Superior temporal gyrus (tissue), 1 donor: ENCODE measurements around the gene PLCH1.

Source experiments
- DNase-seq: peaks from one replicate; pipeline ENCODE4 v3.0.0-alpha.2; 2016; ENCODE audit errors: extremely low spot score

PLCH1 gene

DNA sequence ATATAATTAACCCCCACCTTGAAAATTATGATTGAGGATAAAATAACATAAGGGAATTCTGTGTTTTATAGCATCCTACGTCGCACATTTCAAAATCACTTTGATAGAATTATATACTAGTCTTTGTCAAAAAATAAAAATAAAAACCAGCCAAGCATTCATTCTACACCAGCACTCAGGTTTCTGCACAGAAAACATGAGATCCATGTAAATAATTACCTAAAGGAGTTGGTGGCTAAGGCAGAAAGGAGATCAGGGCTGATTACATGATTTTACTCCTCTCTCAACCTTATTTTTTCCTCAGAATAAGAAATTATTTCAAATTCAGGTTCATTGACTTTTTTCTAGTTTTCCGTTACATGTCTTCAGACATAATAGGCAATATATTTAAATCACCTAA, 194.5 kb downstream of the PLCH1 start:
- no peak for DNase-seq

DNA sequence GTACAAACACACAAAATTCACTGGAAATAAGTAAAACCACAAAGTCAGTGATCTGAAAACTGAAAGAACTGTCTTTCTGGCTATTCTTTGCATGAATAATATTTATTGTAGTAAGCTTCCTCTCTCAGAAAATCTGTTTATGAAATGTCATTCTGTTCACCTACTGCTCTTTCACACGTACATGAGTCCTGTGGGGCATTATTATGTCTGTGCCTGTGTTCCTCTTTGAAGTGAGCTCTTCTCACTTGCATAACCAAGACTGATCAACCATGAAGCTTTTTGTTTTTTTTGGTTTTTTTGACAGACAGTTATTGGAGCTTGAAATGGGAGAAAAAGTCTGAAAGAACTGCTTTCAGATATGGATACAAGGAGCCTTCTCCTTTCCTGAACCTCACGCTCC, 195.8 kb downstream of the PLCH1 start:
- DNase-seq: no peak

DNA sequence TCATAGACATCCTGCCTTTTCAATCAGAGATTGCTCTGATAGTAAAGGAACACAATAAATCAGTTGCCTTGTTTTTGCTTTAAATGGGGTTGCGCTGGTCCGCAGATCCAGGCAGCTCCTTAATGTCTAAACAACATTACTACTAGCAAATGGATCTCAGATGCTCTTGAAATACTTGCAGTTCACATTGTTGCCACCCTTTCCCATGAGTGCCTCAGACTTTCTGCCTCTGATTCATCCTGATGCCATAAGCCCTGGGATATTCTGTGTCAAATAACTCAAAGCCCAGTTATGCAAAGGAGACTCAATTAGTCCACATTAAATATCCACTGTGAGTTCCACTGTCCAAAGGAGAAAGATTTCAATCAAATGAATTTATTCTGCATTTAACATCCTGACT, 196.7 kb downstream of the PLCH1 start:
- no peak for DNase-seq

DNA sequence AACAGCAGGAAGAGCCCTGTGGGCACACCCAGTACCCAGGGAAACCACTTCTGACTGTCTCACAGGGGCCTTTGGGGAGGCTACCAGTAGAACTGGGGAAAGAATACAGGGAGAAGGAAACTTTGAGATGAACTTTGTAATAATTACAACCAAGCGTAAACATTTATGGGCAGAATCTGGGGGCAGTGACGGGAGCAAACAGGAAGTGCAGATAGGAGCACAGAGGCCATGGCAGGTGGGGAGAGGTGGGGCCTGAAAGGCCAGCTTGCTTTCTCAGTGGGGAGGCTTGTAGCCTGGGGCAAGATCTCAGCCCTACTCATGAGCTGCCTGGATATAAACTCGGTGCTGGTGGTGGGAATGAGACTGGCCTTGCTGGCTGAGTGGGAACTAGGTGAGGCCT, 209.8 kb downstream of the PLCH1 start:
- no peak for DNase-seq

GRCh38 chr3:155528579-155528978, 216.3 kb downstream of the PLCH1 start:
- no peak for DNase-seq

DNA sequence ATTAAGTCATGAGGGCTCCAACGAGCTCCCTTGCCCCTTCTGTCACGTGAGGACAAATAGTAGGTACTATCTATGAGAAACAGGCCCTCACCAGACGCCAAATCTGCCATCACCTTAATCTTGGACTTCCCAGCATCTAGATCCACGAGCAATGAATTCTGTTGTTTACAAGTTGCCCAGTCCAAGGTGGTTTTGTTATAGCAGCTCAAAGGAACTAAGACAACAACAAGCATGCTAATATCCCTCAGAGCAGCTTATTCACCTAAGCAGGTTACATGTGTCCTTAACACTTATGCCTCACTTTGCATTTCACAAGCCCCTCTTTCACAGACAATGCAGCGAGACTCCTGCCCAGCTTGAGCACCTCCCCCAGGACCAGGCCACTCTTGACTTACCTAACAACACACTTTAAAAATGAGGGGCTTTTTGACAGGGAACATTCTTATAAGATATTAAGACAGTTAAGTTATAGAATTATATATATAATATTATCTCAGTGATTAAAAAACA, 219.5 kb downstream of the PLCH1 start:
- no peak for DNase-seq

- no peak for DNase-seq
These were observed 224.4 kb downstream of the PLCH1 start for GRCh38 chr3:155520463-155520862.

DNA sequence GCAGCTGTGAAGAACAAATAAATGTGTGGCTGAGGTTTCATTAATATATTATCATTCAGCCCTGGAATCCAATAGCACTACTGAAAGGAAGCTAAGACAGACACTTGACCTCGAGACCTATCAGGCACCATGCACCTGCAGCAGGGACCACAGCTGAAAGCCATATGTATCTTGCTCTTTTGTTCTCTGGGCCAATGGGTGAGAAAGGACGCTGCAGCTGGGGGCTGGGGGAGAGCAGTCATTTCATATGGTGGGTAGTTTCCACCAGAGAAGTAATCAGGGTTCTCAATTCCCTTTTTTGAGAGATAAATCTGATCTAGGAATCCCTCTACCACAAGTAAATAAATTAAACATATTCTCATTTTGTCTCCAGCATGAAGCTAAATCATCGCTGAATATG, 225.8 kb downstream of the PLCH1 start:
- no peak for DNase-seq

- DNase-seq: no peak
These were observed 227.0 kb downstream of the PLCH1 start for GRCh38 chr3:155517903-155518302.

DNA sequence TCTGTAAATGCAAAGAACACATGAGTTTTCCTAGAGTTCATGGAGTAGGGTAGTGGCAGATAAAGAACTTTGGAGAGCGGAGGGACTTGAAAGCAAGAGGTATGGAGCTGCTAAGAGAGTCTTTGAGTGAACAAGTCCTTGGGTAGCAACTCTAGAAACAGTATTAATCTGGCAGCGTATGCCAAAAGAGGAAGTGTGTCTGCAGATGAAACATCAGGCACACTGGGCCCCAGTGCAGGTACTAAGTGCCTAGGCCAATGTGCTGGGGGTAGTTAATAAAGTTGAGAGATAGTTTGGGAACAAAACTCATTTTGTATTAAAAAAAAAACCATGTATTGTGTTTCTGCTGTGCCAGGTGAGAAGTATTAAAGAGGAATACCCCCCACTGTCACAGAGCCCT, 228.4 kb downstream of the PLCH1 start:
- DNase-seq: no peak

GRCh38 chr3:155512867-155513261, 232.0 kb downstream of the PLCH1 start:
- DNase-seq: no peak

DNA sequence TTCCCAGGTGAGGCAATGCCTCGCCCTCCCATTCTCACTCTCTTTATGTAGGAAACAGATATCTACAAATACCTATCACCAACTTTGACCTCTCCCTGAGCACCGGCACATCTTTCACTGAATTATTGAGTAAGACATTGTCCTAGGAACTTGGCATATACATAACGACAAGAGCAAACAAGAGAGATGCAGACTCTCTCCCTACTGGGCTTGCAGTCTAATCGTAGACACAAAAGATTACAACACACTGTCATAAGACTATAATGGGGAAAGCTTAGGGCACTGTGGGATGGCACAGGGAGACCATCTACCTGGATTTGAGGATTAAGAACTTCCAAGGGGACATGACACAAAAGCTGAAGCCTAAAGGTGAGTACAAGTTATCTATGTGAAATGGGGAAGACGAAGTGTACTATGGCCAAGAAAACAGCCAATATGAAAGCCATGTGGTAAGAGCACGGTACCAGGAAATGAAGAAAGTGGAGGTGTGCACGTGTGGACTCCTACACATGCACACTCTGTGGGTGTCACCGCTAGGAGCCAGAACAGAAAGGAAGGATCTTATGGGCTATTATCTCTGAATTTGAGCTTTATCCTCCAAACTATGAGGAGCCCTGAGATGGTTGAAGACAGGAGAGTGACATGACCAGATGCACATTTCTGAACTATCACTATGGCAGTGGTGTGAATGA, 232.6 kb downstream of the PLCH1 start:
- no peak for DNase-seq

- DNase-seq: no peak
These were observed 240.2 kb downstream of the PLCH1 start for GRCh38 chr3:155504682-155505081.

DNA sequence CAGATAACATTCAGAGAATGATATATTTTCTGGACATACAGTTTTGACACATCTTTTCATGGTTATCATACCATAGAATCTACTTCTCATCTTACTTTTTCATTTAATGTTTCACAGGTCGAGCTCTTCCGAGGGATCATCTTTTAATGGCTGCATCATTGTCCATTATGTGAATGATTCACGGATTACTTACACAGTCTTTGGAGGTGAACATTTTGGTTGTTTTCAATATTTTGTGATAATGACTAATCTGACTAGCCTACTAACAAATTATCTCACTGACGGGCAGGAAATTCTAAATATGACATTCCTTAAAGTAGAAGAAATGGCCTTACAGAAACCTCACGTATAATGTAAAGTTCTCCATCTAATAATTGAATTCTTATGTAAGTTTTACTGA, 242.2 kb downstream of the PLCH1 start:
- no peak for DNase-seq

DNA sequence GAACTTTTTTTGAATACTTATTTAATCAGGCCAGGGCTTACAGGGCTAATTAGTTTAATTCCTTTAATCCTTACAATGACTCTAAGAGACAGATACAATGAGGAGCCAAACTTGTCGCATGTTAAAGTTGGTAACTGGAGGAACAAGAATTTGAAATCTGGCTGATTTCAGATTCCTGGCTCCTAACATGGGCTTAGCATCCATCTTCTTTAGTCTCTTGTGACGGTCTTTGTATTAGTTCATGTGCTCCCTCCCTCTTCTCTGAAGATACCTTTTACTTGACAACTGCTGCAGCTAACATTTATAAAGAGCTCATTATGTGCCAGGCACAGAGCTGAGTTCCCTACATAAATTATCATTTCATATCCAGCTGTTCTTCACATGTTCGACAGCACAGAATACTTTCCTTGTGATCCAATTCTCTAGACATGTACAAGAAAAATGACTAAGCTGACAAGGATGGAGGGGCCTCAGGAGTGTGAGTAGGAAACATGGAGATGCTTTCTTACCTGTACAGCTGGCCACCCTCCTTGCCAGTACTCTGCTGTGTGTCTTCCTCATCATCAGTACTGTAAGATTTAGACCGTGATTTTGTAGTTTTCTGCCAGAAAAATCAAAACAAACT, 244.6 kb downstream of the PLCH1 start:
- no peak for DNase-seq

- DNase-seq: no peak
These were observed 246.8 kb downstream of the PLCH1 start for GRCh38 chr3:155497930-155498647.

GRCh38 chr3:155496206-155496605, 248.7 kb downstream of the PLCH1 start:
- DNase-seq: no peak

DNA sequence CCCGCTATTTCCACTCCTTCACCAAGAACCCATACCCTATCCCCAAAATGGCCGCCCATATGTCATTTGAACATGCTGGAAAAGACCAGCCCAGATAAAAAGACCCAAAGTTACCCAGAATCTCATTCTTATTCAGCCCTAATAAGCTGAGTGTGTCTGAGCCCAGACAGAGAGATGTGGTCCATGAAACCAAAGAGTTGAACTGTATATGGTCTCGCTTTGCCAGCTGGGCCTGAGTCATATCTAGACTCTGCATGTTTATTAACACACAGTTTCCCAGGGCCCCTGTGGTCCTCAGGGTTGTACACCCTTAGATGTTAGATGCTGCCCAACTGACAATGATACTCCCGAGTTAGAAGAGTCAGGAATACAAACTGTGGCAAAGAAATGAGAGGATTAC, 249.5 kb downstream of the PLCH1 start:
- no peak for DNase-seq

- no peak for DNase-seq
These were observed 250.5 kb downstream of the PLCH1 start for GRCh38 chr3:155494332-155494731.

- no peak for DNase-seq
These were observed 252.0 kb downstream of the PLCH1 start for GRCh38 chr3:155492841-155493240.

GRCh38 chr3:155491696-155492095, 253.2 kb downstream of the PLCH1 start:
- DNase-seq: no peak

DNA sequence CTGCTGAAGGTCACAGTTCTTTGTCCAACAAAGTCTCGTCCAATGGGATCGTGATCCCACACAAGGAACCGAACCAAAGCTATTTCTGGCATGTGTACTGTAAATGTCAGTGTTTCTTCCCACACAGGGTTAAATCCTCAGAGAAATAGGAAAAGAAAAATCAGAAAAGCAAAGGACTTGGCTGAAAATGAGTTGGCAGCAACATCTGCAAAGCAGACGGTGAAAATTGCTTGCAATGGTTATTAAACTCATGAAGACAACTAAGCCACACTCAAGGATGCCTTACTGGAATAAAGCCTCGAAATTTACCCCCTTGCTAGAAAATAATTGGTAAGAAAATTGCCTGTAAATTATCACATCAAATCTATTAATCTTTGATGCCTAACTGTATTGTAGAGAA, 256.2 kb downstream of the PLCH1 start:
- DNase-seq: no peak

- no peak for DNase-seq
These were observed 259.0 kb downstream of the PLCH1 start for GRCh38 chr3:155485897-155486296.
